ENCODE results near the gene USP6NL. TPM values are rescaled to one million over a fixed set of nuclear protein-coding genes. Genes with fewer than 3 reads are reported as not detected.

USP6NL gene
- total RNA-seq, 4 donors from 2014 or later: 19.6 to 29.4 (median 25.2) TPM

DNA sequence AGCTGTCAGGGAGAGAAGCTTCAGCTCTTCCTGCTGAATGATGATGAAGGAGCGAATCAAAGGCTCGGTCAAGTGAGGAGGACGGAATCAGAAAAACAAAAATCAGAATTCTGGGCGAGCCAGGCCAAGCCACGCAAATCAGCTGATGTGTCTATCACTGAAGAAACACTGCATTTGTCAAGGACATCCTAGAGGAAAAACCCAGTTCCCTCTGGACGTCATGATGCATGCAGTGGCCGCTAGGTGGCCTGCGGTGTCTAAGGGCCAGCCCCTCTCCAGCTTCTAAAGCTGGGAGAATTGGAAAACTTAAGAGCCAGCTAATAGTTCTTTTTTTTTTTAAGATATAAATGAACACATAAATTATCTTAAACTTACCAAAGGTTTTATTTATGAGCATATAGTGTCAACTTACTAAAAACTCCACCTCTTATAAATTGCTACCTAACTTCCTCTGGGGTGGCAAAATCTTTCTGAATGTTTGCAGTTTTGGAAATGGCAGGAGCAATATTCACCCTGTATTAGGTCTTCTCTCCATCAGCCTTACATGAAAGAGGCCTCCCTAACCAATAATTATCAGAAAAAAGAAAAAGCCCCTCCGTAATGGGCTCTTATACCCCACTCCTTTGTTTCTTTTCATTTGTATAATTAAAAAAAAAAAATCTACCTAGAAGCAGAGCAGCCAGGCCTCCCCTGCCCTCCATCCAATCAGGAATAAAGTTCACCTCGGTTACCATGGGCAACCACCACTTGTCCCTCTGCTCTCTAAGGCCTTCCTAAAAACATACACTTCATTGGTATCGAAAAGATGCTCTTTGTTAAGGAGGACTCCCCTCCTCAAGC lies 186.8 kb downstream of the USP6NL start:
- TF ChIP-seq, protein P1, sequence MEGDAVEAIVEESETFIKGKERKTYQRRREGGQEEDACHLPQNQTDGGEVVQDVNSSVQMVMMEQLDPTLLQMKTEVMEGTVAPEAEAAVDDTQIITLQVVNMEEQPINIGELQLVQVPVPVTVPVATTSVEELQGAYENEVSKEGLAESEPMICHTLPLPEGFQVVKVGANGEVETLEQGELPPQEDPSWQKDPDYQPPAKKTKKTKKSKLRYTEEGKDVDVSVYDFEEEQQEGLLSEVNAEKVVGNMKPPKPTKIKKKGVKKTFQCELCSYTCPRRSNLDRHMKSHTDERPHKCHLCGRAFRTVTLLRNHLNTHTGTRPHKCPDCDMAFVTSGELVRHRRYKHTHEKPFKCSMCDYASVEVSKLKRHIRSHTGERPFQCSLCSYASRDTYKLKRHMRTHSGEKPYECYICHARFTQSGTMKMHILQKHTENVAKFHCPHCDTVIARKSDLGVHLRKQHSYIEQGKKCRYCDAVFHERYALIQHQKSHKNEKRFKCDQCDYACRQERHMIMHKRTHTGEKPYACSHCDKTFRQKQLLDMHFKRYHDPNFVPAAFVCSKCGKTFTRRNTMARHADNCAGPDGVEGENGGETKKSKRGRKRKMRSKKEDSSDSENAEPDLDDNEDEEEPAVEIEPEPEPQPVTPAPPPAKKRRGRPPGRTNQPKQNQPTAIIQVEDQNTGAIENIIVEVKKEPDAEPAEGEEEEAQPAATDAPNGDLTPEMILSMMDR (IDR thresholded peaks at IDR 0.05): no peak
- TF ChIP-seq POLR2A (IDR thresholded peaks at IDR 0.05): no peak
- intact Hi-C loops (cut with DNase I; ENCODE audit: low total_unique reads): no loop called here
- peak in 1 of 2 donors; percentile 84 for DNase-seq (ENCODE audit: low spot score in 2 of 2)
- no peak overlapping the region for H3K4me3 ChIP-seq (ENCODE audit: low read depth, poor library complexity, severe bottlenecking)
- 44 to 53% methylated on average over 11 of the region's 11 CpGs for WGBS, 2 donors

DNA sequence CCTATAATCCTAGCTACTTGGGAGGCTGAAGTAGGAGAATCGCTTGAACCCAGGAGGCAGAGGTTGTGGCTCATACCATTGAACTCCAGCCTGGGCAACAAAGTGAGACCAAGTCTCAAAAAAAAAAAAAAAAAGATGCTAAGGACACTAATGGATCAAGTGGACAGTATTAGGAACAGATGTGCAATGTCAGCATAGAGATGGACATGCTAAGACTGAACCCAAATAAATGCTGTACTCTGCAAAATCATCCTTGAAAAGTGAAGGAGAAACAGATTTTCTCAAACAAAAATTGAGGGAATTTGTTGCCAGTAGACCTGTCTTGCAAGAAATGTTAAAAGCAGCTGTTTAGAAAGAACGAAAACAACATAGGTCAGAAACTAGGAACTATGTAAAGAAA lies 194.5 kb downstream of the USP6NL start:
- WGBS, 2 donors: 84 to 91% methylated on average over 2 of the region's 2 CpGs
- H3K4me3 ChIP-seq (ENCODE audit: low read depth, poor library complexity, severe bottlenecking): no peak overlapping the region
- intact Hi-C loops (cut with DNase I; ENCODE audit: low total_unique reads): no loop called here
- DNase-seq (ENCODE audit: low spot score in 2 of 2): peak in 1 of 2 donors; percentile 6
- TF ChIP-seq, protein P1 (IDR thresholded peaks at IDR 0.05): no peak
- no peak for TF ChIP-seq POLR2A (IDR thresholded peaks at IDR 0.05)

DNA sequence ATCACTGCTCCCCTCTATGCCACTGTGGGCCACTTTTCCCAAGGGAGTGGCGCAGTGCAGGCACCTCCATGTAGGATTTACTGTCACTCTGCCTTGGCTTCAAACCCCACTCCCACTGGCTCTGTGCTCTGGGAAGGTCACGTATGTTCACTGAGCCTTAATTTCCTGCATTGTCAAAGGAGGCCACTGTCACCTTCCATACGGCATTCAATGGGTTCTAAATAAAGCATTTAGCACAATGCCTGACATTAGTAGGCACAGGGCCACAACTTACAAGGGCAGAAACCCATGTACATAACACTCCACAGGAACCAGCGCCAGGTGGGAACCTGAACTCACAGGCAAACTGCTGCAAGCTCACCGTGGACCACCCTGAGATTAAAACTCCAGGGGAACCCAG lies 196.4 kb downstream of the USP6NL start:
- TF ChIP-seq, protein P1 (IDR thresholded peaks at IDR 0.05): no peak
- intact Hi-C loops (cut with DNase I; ENCODE audit: low total_unique reads): no loop called here
- no peak overlapping the region for H3K4me3 ChIP-seq (ENCODE audit: low read depth, poor library complexity, severe bottlenecking)
- 77 to 87% methylated on average over 5 of the region's 5 CpGs for WGBS, 2 donors
- DNase-seq (ENCODE audit: low spot score in 2 of 2): peak in 1 of 2 donors; percentile 37

DNA sequence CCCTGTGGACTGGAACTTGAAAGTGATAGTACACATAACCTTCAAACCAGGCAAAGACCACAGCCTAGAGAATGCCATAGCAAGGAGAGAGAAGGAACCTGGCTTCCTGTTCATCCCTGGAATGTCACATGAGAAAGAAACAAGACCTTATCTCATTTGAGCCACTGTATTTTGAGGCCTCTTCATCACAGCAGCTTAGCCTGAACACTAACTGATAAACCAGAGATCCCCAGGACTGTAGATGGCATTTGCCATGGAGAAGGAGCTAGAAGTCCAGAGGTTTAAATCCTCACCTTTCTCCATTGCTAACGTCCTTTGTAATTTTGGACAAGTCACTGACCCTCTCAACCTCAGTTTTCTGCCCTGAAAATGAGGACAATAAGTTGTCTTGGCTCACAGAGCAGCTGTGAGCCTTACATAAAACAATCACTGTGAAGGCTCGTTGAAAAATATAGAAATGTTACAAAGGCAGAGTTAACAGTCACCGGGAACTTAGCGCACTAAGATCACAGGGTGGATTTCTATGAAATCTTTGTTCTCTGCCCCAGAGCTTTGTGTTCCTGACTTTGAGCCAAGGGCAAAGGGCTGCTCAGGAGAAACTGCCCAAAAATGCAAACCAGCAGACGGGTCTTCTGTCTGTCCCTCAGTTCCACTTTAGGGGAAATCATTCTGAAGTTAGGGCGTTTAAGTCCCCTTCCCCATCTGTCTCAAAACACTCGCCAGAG lies 197.0 kb downstream of the USP6NL start:
- peak in 1 of 2 donors; percentile 15 for DNase-seq (ENCODE audit: low spot score in 2 of 2)
- intact Hi-C loops (cut with DNase I; ENCODE audit: low total_unique reads): no loop called here
- WGBS, 2 donors: 70 to 71% methylated on average over 7 of the region's 7 CpGs
- no peak overlapping the region for H3K4me3 ChIP-seq (ENCODE audit: low read depth, poor library complexity, severe bottlenecking)
- TF ChIP-seq POLR2A (IDR thresholded peaks at IDR 0.05): no peak
- TF ChIP-seq, protein P1 (IDR thresholded peaks at IDR 0.05): no peak

DNA sequence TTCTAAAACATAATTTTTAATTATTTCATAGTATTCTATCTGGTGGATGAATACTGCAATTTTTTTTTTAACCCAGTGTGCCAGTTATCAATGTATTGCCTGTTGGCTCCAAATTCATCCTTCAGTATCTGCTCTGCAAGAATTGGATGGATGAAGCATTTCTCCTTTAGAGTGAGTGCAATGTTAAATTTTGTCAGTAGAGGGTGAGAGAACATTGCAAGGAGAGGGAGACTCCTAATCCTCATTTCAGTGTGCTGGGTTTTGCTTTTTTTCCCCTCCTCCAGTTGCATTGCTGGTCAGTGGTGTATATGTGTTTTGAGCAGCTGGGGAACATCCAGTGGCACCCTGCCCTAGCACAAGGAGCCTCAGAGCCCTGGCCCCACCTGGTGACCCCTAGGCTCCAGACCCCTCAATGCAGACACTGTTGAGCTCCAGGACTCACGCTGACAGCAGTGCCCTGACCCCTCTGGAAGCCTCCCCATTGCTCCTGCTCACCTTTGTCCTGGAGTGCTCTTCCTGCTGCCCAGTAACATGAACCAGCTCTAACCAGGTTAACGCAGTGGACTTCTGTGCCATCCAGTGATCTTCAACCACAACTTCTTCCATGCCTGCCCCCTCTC lies 199.4 kb downstream of the USP6NL start:
- TF ChIP-seq POLR2A (IDR thresholded peaks at IDR 0.05): no peak
- TF ChIP-seq, protein P1 (IDR thresholded peaks at IDR 0.05): no peak
- H3K4me3 ChIP-seq (ENCODE audit: low read depth, poor library complexity, severe bottlenecking): no peak overlapping the region
- intact Hi-C loops (cut with DNase I; ENCODE audit: low total_unique reads): no loop called here
- peak in 1 of 2 donors; percentile 62 for DNase-seq (ENCODE audit: low spot score in 2 of 2)
- 93 to 100% methylated on average over 2 of the region's 2 CpGs for WGBS, 2 donors

Data from lower leg skin (tissue), 4 donors.